OCI-LY7 (cell line): ENCODE results near the gene WWOX.

Experiments used
- CTCF ChIP-seq: fragments of 200-600 bp; sonication (generic); conservative IDR thresholded peaks from 2 replicates; pipeline ENCODE4 v1.5.1; 2014; ENCODE audit warnings: mild to moderate bottlenecking, antibody characterized with exemption, low read length, moderate library complexity, mixed read lengths
- EZH2phosphoT487 ChIP-seq: fragments of 200-600 bp; sonication (generic); IDR thresholded peaks from 2 replicates; pipeline ENCODE4 v1.6.1; 2018; ENCODE audit warnings: low read depth, borderline replicate concordance, mild to moderate bottlenecking, mixed run types, antibody characterized with exemption, low read length, moderate library complexity, mixed read lengths

- TF ChIP-seq CTCF (no peak), EZH2phosphoT487 (no peak)
Measured at GRCh38 chr16:78791926-78792325, 692.5 kb downstream of the WWOX start.
